Ovary (tissue), 3 donors: ENCODE measurements around the gene TTLL12.

Experiments
- EP300 ChIP-seq: sonication (generic); formaldehyde crosslinking; IDR thresholded peaks from one replicate; pipeline ENCODE4 v1.6.1; 2017; ENCODE audit warnings: antibody characterized with exemption
- POLR2A ChIP-seq: fragments of 450-650 bp; IDR thresholded peaks from one replicate; pipeline ENCODE4 v1.6.1; 2017; ENCODE audit warnings: antibody characterized with exemption, mild to moderate bottlenecking, moderate library complexity
- TF ChIP-seq, protein P1 (sequence below), 3 donors: fragments of 450-650 bp in 2 of 3; fragments of 200-600 bp in 1 of 3; IDR thresholded peaks; one replicate each; pipeline versions ENCODE4 v1.5.1 to v1.8.0; 2016 to 2022; ENCODE audit warnings: antibody characterized with exemption in 3 of 3, mild to moderate bottlenecking in 1 of 3
- donor health status: DM: no; HTN: no; CAD: no.

DNA sequence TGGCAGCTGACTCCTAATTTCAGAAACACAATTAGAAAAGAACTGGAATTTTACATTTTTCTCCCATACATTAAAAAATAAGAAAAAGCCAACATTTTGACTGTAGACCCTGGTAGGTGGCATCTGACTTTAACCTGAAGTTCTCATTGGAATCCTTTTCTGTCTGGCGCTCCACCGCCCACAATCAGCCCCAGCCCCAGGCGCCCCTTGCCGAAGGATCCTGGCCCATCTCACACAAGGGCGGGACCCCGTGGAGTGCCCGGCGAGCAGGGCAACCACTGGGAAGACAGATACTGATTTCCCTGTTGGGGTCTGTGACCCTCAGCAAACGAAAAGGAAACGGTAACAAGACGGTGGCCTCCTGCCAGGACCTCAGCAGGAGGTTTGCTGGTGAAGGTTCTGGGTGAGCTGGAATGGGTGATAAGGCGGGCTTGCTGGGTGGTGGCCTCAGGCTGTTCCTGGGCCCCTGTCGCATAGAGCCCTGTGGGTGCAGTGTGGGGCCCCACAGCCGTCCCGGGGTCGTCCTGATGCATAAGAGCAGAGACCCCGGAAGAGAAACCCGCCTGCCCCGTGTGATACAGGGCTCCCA is 19.8 kb downstream of the TTLL12 start:
- TF ChIP-seq, protein P1, sequence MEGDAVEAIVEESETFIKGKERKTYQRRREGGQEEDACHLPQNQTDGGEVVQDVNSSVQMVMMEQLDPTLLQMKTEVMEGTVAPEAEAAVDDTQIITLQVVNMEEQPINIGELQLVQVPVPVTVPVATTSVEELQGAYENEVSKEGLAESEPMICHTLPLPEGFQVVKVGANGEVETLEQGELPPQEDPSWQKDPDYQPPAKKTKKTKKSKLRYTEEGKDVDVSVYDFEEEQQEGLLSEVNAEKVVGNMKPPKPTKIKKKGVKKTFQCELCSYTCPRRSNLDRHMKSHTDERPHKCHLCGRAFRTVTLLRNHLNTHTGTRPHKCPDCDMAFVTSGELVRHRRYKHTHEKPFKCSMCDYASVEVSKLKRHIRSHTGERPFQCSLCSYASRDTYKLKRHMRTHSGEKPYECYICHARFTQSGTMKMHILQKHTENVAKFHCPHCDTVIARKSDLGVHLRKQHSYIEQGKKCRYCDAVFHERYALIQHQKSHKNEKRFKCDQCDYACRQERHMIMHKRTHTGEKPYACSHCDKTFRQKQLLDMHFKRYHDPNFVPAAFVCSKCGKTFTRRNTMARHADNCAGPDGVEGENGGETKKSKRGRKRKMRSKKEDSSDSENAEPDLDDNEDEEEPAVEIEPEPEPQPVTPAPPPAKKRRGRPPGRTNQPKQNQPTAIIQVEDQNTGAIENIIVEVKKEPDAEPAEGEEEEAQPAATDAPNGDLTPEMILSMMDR (IDR thresholded peaks at IDR 0.05), result no peak
- TF ChIP-seq POLR2A, result no peak
- TF ChIP-seq EP300, result no peak
